ENCODE results near the gene DIPK1B.

Gene DIPK1B

DNA sequence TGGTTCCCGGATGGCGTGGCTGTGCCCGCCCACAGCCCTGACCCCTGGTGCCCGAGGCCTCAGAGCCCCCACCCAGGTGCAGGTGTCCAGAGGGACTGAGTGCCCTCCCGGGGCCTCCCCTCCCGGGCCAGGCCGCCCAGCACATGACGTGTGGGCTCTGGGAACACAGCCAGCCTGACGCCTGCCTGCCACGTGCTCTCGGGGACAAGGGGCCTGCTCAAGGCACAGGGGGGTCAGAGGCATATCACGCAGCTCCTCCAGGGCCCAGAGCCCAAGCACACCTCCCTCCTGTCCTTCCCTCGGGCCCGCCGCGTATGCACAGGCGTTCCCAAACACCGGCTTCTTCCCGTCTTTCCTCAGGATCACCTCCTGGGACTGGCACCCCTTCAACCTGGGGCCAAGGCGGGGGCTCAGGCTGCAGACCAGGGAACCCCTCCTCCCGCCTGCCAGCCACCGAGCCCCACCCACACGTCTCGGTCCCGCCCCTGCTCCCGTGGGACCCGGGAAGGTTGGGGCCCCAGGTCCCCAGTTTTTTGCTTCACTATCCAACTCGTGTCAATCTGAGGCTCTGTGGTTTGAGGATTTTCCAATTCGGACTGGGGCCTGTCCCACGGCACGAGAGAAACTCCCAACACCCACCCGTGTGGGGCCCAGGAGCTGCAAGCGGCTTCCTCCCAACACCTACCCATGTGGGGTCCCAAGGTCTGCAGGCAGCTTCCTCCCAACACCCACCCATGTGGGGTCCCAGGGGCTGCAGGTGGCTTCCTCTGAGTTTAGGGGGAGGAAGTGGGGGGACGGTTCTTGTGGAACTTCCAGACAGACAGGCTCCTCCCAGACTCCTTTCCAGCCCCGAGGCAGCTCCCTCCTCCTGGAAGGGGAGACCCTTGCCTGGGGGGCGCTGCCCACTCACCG is 28.9 kb downstream of the DIPK1B start:
- no peak for DNase-seq

DNA sequence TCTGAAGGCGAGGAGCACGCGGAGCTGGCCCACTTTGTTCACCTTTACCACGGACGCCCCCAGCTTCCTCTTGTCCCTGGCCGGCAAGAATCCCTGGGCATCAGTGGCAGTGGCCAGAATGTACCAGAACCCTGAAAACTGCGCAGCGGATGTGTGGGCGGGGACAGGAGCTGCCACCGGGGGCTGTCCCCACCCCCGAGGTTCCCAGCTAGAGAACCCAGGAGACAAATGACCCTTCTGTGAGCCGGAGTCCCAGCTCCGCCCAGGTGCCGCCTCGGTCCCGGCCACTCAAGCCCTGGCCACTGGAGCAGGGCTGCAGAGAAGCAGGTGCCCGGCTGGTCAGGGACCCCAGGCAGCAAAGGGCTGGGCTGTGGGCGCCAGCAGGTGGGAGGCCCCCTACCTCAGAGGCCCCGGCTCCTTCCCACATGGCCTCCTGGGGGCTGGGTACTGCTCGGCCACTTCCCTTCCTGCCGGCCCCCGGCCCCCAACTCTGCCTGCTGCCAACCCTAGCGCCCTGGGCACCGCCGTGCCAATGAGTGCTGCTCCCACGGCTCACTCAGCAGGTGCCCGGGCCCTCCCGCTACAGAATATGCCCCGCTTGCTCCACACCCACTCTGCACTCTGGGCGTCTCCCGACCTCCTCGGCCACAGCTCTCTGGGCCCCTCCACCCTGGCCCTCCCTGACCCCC is 29.7 kb downstream of the DIPK1B start:
- DNase-seq: no peak

DNA sequence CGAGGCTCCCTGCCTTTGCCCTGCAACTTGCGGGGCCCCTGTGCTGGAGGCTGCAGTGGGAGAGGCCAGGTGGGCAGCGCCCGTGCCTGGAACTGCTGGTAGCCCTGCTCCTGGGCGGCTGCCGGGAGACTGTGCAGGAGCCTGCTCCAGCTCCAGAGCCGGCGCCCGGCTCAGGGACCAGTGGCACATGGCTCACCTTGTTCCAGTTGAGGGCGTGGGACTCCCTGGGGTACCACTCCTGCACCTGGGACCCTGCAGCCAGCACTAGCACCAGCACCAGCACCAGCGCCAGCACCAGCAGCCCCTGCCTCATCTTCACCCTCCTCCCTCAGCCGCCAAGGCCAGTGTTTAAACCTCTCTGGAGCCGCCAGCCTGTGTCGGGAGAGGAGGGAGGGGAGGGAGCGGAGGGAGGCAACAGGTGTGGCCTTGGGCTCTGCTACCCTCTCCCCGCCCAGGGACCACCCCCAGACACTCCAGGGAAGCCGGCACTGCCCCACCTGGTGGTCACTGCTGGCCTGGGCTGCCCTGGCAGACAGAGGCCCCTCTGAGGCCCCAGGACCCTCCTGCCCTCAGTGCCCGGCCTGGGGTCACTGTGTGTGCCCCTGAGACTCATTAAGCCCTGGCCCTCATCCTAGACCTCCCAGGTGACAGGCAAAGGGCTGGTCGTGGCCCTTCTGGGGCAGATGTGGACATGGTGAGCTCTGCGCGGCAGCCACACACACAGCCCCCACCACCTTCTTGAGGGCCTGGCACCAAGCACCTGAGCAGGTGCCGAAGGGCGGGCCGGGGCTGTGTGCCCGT is 30.4 kb downstream of the DIPK1B start, which contains the start of gene LCN10:
Gene LCN10 (minus strand): TSS at position 350 of the 801 bp plus-strand sequence. CDS start 37 bp downstream, at position 313.
- no peak for DNase-seq

DNA sequence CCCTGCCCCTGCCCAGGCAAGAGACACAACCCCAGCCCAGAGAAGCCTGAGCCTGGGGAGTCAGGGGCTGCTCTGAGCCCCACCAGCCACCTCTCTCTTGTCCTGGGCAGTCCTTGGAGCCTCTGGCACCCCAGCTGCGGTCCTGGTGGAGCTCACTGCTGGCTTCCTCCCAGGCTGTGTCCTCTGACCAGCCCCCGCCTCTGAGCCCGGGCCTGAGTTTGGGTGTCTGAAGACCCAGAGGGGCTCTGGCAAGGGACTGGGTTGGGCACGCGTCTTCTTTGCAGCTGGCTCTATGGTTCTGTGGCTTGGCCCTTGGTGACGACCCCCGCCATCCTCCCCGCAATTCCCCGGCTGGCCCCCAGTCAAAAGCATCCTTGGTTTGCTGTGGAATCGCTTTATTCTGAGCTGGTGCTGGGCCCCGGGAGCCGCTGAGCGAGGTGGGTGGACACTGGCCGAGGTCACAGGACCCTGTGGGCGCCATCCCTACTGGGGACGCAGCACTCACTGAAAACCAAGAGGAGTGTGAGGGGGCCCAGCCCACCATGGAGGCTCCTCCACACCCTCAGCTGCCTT is 31.4 kb downstream of the DIPK1B start:
- no peak for DNase-seq

DNA sequence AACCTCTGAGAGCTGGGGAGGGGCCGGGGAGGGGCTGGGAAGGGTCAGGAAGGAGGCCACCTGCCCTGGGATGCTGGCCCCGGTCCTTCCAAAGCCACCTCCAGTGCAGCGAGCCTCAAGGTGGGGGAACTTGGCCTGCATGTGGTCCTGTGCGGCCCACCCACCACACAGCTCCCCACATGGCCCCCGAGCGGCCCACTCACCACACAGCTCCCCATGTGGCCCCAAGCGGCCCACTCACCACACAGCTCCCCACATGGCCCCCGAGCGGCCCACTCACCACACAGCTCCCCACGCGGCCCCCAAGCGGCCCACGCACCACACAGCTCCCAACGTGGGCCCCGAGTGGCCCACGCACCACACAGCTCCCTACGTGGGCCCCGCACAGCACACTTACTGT is 32.4 kb downstream of the DIPK1B start:
- no peak for DNase-seq

DNA sequence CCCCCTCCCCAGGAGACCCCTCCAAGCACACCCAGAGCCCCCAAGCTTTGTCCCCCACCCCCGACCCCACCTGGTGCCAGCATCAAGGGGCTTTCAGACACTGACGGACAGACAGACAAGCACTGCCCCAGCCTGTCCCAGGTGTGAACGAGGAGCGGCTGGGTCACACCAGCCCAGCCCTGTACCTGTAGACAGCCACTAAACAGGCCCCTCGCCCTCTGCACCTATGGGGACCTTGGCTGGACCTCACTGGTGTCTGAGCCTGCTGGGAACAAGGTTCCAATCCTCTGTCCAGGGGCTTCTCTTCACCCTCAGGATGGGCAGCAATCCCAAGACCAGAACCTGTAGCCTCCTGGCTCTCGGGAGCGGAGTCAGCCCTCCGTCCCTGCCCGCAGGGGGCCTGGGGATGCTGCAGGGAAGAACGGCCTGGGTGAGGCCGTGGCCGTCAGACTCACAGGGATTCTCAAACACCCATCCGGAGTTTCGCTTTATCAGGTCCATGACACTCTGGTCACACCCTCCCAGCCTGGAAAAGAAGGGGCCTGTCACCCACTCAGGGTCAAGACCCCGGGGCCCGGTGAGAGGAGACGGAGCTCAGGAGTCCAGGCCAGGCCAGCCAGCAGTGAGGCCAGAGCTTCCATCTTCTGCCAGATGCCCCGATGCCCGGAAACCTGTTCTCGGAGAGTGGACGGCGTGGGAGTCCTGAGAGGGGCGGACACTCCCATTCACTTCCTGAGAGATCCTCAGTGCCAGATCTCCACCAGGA is 33.2 kb downstream of the DIPK1B start:
- DNase-seq: no peak

DNA sequence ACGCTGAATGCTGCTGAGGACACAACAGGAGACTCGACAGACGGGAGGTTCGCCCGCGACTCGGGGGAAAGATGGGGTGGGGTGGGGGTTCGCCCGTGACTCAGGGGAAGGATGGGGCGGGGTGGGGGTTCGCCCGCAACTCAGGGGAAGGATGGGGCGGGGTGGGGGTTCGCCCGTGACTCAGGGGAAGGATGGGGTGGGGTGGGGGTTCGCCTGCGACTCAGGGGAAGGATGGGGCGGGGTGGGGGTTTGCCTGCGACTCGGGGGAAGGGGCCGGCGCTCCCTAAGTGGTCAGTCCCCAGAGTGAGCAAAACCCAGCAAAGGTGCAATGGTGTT is 33.8 kb downstream of the DIPK1B start:
- no peak for DNase-seq

DNA sequence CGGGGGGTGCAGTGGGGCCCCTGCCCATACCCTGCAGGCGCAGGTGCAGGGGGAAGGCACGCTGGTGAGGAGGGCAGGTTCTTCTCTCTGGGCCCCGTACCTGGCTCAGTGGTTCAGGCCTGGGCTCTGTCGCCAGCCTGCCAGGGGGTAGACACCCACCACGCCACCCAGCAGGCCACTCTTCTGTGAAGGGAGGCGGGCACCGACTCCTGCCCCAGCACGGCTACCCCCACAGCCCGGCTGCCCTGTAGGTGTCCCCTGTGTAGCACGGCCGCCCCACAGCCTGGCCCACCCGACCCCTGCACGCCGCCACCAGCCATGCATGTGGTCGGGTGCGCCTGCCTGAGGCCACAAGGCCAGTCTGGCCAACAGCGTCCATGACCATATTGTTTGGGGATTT is 34.2 kb downstream of the DIPK1B start:
- DNase-seq: no peak

DNA sequence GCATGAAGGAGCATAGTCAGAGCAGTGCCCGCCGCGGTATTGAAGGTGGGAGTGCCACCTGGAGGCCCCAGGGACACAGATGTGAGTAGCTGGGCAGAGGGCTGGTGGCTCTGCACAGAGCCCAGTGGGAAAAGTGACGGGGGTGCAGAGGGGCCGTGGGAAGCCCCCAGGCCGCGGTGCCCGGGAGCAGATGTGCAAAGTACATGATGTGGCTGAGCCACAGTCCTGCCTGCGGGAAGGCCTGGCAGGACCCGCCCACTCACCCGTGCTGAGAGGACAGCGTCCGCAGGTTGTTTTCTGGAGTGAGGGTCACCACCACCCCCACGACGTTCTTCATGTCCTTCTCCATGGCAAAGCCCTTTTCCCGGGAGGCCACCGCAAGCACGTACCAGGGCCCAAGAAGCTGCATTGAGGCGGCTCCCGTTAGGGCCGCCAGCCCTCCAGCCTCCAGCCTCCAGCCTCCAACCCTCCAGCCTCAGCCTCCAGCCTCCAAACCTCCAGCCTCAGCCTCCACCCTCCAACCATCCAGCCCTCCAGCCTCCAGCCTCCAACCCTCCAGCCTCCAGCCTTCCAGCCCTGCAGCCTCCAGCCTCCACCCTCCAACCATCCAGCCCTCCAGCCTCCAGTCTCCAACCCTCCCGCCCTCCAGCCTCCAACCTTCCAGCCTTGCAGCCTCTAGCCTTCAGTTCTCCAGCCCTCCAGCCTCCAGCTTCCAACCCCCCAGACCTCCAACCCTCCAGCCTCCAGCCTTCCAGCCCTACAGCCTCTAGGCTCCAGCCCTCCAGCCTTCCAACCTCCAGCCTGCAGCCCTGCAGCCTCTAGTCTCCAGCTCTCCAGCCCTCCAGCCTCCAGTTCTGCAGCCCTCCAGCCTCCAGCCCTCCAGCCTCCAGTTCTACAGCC is 35.0 kb downstream of the DIPK1B start:
- DNase-seq: no peak

DNA sequence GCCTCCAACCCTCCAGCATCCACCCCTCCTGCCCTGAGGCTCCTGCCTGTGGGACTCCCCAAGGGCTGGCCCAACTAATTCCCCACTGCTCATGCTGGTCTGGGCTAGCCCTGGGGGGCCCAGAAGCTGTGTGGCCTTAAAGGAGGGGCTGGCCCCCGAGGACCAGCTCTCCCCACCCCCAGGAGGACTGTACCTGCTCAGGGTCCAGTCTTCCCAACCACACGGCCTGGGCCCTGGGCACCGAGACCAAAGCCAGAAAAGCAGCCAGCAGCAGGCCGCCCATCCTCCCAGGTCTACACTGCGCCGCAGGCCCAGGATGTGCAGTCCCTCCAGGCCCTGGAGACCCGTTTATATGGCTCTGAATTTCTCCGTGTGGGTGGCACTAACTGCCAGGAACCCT is 35.8 kb downstream of the DIPK1B start, which contains the start of gene LCN6:
Gene LCN6 (minus strand): TSS at position 325 of the 400 bp plus-strand sequence. CDS start 42 bp downstream, at position 283.
- no peak for DNase-seq

DNA sequence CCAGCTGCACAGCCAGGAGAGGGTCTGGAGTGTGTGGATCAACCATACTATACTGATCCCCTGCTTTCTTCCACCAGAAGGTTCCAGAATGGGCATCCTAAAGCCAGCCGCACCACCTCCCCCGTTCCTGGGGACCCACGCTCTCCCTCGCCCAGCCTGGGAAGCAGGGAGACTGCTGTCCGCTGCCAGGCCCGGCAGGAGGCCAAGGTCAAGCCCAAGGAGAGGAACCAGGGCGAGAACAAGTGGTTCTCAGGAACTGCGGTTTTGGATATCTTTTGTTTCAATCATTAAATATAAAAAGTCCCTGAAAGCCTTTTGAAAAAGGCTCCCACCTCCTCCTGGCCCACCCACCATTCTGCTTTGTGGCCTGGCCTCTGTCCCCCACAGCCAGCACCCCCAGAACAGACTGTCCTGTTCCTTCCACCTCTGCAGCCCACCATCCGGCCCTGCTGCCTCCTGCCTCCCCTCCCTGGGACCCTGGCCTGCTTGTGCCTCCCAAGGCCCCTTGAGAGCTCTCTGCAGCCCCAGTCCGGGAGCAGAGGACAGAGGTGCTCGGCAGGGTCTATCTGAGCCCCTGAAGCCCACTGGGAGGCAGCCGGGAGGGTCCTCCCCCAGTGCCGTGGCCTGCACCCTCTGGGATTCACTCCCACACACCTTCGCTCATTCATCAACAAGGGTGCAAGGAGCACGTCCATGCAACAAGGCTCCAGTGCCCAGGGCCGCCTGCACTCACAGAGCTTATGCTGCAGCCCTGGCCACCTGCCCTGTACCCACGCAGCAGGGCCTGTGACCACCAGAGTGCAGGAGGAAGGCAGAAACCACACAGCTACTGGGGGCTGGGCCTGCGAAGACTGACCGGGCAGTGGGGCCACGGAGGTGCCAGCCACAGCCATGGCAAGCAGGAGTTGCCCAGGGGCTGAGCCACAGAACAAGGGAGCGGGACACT is 36.6 kb downstream of the DIPK1B start:
- no peak for DNase-seq

DNA sequence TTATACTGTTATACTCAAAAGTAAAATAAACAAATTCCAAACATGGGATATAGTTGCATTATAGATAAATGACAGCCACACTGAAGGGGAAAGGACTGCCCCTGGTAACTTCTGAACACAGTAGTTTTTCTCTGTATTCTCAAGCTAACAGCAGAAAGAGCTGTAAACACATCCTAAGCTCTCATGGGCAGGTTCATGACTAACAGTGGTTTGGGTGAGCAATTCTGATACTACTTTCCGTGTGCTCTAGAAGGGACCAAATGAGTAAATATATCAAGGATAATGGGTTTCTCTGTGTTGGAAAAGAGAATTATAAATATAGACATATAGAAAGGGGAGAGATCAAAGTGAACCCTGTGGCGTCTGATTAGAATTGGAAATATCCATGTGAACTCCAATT is 38.2 kb downstream of the DIPK1B start:
- no peak for DNase-seq

DNA sequence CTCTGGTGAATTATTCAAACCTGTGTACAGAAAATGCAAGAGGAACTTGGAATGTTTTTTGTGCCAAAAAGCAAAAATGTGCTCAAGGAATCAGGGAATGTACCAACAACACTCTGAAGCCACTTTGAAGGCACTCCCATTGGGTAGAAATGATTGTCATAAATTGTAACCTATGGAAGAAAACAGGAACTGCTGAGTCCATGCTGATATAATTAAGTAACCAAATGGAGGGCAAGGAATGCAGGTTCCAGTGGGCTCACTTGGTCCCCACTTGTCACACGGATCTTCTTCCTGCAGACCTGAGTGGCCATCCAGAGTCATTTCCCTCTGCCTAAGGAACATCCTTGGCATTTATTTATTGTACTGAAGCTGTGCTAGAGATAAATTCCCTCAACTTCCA is 38.9 kb downstream of the DIPK1B start:
- DNase-seq: no peak

DNA sequence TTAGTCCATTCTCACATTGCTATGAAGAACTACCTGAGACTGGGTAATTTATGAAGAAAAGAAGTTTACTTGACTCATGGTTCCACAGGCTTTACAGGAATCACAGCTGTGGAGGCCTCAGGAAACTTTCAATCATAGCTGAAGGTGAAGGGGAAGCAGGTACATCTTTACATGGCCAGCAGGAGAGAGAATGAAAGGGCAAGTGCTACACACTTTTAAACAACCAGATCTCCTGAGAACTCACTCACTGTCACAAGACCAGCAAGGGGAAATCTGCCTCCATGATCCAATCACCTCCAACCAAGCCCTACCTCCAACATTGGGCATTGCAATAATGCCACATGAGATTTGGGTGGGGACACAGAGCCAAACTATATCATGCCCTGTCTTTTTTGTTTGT is 39.4 kb downstream of the DIPK1B start:
- no peak for DNase-seq

DNA sequence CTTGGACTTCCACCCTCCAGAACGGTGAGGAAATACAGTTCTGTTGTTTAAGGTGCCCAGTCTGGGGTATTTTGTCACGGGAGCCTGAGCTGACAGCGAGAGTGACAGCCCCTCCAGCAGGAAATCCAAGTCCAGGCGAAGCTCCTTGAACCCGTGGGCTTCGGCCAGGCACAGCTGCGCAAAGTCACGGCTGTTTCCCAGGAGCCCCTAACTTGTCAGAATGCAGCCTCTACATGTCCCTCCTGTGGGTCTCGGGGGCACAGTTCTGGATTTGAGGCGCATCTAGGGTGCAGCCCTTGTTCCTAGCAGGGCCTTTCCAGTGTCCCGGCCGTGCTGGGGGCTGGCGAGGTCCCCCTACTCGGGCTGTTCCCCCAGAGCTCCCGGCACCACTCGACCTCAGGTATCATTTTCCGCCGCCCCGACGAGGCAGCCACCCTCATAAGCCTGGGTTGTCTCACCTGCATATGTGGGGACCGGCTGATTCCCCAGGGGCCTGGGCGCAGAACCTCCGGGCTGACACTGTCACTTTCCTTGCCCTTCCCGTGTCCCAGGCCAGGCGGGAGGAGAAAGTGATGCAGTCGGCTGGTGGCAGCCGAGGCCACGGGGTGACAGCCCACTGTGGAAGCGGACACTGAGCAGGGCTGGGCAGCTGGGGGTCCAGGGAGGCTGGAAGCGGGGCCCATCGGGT is 41.1 kb downstream of the DIPK1B start:
- no peak for DNase-seq

DNA sequence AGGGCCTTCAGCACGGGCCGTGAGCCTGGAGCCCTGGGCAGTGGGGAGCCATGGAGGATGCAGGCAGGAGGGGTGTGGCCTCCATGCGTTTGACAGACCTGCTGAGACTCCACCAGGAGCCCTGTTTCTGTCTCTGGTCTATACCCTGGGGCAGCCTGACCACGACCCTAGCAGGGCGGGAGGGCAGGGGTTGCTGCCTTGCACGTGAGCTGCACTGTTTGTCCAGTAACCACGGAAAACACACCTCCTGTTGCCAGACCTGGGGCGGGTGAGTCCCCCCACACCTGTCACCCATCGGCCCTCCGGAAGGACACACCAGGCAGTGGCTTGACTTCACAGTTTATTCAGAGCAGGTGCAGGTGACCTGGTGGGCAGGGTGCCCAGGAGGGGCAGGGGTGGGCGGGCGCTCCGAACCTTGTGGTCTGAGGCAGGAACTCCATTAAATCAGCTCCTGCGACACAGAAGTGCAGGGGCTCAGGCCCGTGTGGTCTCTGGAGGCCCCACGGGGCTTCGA is 41.7 kb downstream of the DIPK1B start:
- no peak for DNase-seq

DNA sequence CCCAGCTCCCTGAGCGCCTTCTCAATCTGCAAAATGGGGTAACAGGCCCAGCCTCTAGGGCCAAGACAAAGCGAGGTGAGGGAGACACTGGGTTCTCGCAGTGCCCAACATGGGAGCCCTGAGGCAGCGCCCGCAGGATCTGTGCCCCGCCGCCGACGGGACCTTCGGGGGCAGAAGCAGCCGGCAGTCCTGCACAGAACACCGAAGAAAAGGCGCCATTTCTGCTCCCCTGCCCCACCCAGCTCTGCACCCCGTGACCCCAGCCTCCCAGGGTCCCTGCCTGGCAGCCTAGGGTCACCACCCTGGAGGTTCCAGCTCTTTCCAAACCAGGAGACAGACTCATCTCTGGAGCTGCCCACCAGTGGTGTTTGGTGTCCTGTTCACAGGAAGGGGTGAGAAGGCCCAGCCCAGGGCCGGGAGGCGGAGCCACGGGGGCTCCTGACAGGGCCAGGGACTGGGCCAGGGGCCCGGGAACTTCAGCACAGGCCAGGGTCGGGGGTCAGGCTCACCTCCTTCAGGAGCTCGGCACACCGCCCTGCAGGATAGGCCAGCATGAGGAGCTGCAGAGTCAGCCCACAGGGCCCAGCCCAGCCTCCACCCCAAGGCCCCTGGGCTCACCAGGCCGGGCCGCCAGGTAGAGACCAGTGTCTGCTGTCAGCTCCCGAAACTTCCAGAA is 42.4 kb downstream of the DIPK1B start:
- DNase-seq: no peak

All from NCI-H2171 (cell line).